GM12865 (cell line): Measurements from ENCODE around the gene TSPEAR.

Experiments
- DNase-seq: peaks from one replicate; pipeline ENCODE4 v3.0.0; 2010; ENCODE audit warnings: low read depth
- H3K4me3 ChIP-seq: 2 replicates; pipeline ENCODE4 v1.5.1; 2011; ENCODE audit warnings: mild to moderate bottlenecking, low read depth, low read length, control low read depth
- TF ChIP-seq, protein P1 (sequence below): IDR thresholded peaks from 2 replicates; pipeline ENCODE4 v1.5.1; 2011; ENCODE audit warnings: low read length, control low read depth, low read depth, inconsistent platforms; ENCODE audit not compliant: insufficient read depth; ENCODE audit errors: missing control alignments

The TSPEAR gene

DNA sequence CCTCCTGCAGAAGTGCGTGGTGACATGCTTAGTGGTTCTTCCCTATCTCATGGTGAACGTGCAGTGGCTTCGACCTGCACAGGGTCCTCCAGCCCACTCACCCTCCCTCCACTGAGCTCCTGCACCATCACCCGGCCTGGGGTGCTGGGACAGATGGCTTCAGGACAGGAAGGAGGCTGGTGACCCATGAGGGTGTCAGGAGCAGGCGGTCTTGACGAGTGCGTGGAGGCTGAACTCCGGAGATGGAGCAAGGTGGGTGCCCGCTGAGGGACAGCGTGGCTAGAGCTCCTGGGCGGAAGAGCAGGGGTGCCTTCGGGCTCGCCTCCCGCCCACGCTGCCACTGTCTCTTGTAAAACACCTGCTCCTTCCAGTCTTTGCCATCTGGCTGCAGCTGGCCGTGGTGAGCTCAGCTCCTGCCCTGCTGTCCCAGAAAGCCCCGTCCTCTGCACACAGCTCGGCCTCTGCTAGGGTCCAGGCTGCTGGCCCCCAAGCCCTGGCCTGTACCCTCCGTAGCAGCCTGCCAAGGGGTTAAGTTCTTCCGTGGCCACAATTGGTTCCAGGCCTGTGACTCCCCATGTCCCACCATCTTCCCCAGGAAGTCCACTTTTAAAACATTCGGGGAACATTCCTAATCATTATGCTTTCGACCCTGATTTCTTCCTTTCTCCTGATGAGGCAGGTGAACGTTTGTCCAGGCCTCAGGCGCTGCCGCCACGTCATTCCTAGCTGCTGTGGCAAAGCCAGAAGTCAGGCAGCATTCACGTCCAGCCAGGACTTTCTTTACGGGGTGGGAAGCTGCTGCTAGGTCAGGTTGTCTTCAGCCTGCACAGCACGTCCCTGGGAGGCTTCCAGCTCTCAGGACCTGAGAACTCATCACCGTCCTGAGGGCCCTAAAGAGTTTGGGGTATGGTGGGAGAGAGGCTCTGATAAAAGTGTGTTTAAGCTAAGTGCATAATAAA, 179.5 kb downstream of the TSPEAR start:
- no peak for DNase-seq
- TF ChIP-seq, protein P1, sequence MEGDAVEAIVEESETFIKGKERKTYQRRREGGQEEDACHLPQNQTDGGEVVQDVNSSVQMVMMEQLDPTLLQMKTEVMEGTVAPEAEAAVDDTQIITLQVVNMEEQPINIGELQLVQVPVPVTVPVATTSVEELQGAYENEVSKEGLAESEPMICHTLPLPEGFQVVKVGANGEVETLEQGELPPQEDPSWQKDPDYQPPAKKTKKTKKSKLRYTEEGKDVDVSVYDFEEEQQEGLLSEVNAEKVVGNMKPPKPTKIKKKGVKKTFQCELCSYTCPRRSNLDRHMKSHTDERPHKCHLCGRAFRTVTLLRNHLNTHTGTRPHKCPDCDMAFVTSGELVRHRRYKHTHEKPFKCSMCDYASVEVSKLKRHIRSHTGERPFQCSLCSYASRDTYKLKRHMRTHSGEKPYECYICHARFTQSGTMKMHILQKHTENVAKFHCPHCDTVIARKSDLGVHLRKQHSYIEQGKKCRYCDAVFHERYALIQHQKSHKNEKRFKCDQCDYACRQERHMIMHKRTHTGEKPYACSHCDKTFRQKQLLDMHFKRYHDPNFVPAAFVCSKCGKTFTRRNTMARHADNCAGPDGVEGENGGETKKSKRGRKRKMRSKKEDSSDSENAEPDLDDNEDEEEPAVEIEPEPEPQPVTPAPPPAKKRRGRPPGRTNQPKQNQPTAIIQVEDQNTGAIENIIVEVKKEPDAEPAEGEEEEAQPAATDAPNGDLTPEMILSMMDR, result no peak
- no peak overlapping the region for H3K4me3 ChIP-seq

GRCh38 chr21:44530903-44531605, 180.3 kb downstream of the TSPEAR start:
- no peak overlapping the region for H3K4me3 ChIP-seq
- no peak for DNase-seq
- TF ChIP-seq, protein P1, result no peak

- DNase-seq, result no peak
- no peak overlapping the region for H3K4me3 ChIP-seq
- TF ChIP-seq, protein P1, result no peak
Observed at GRCh38 chr21:44530221-44530902, 181.0 kb downstream of the TSPEAR start.

GRCh38 chr21:44529503-44530125, 181.8 kb downstream of the TSPEAR start:
- no peak for DNase-seq
- TF ChIP-seq, protein P1, result no peak
- H3K4me3 ChIP-seq, result no peak overlapping the region

DNA sequence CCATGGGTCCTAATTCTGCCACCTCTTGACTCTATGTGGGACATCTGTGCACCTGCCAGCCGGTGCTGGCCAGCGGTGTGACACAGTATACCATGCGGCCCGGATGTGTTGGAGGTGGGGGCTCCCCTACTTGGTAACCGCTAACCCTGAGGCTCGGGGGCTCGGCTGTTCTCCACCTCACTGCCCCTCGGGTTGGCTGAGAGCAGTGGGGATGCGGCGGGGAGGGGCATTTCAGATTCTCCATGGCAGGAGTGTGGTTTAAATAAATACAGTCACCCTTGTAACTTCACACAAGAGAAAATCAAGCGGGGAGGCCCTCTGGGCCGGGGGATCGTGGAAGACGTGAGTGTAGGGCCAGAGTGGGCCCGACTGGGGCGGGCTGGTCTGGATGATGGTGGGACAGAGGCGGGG, 182.4 kb downstream of the TSPEAR start:
- TF ChIP-seq, protein P1, result no peak
- H3K4me3 ChIP-seq, result no peak overlapping the region
- DNase-seq, result no peak

- no peak for DNase-seq
- no peak overlapping the region for H3K4me3 ChIP-seq
- TF ChIP-seq, protein P1, result no peak
Observed at GRCh38 chr21:44528634-44528995, 182.8 kb downstream of the TSPEAR start.
